Fibroblast of the aortic adventitia (primary cell): ENCODE results near the gene UTP15. TPM values are rescaled to one million over a fixed set of nuclear protein-coding genes. Genes with fewer than 3 reads are reported as not detected.
A peak's percentile ranks its signal among the peaks of the same experiment; 100 is the strongest.

Source experiments
- DNase-seq: peaks from one replicate; pipeline ENCODE4 v3.0.0-alpha.2; 2010; ENCODE audit warnings: low read depth
- H3K4me3 ChIP-seq: 2 replicates; pipeline ENCODE4 v1.5.1; 2011; ENCODE audit warnings: low read depth, mild to moderate bottlenecking, control low read depth, low read length, moderate library complexity
- total RNA-seq: library from RNA; depleted of rRNA; stranded (reverse); fragments of >200 nt; gene quantifications from 2 replicates; pipeline ENCODE4 v1.2.3, GENCODE V29; 2012; ENCODE audit warnings: low replicate concordance
- TF ChIP-seq, protein P1 (sequence below): IDR thresholded peaks from 2 replicates; pipeline ENCODE4 v1.5.1; 2011; ENCODE audit warnings: mild to moderate bottlenecking, low read length, control low read depth, inconsistent platforms; ENCODE audit not compliant: insufficient read depth

The UTP15 gene
- total RNA-seq, 1 donor = 33.2 TPM

DNA sequence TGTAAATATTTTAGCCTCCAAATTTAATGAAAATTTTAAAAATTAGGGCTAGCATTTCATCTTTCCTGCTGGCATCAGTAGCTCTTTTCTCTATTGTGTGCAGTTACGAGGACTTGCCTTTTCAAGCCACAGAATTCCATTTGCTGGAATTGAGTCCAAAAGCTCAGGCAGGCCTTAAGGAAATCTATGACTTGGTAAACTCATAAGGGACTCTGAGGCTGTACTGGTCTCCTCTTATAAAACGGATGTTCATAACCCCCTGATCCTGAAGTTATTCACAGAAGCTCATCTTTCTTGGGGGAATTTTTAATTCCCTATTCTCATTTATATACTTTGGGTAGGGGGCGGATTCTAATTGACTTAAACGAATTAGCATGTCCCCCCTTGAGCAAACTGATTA lies 23.5 kb upstream of the UTP15 start:
- TF ChIP-seq, protein P1, sequence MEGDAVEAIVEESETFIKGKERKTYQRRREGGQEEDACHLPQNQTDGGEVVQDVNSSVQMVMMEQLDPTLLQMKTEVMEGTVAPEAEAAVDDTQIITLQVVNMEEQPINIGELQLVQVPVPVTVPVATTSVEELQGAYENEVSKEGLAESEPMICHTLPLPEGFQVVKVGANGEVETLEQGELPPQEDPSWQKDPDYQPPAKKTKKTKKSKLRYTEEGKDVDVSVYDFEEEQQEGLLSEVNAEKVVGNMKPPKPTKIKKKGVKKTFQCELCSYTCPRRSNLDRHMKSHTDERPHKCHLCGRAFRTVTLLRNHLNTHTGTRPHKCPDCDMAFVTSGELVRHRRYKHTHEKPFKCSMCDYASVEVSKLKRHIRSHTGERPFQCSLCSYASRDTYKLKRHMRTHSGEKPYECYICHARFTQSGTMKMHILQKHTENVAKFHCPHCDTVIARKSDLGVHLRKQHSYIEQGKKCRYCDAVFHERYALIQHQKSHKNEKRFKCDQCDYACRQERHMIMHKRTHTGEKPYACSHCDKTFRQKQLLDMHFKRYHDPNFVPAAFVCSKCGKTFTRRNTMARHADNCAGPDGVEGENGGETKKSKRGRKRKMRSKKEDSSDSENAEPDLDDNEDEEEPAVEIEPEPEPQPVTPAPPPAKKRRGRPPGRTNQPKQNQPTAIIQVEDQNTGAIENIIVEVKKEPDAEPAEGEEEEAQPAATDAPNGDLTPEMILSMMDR = no peak
- H3K4me3 ChIP-seq = no peak overlapping the region
- peak; percentile 55 for DNase-seq

DNA sequence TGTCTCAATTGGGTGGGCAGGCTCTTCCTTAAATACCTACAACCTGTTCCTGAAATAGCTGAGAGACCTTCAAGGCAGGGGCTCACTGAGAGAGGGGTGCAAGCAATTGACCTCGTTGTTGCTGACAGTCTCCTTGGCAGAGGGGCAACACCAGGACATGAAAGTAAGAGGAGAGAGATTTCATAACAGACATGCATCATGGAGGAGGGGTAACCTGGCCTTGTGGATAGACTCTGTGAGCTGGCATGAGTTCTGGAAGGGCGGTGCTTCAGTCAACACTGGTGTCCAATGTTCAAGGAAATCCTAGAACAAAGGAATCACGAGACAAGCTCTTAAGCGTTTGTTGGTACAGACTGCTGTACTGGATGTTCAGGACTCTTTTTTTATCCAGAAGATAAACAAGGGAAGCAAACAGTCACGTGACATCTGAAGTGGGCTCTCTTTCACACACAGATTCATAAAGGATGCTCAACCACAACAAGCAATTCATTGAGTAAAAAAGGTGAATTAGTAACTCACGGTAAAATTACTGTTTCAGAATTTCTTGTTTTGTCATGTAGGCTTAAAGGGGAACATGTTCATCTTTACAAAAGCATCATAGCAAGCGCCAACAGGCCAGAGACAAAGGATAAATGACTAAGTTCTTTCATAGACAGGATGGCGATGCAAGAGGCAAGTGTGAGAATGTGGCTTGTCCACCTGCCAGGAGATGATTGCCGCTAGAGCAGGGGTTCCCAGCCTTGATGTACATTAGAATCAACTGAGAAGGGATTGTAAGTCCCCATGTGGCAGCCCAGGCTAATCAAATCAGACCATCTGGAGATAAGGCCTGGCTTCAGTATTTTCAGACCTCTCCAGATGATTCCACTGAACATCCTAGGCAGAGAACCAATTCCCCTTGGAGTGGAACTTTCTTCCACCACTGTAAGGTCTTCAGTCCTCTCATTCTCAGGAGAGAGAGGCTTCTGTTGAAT lies 20.8 kb upstream of the UTP15 start:
- TF ChIP-seq, protein P1 = no peak
- no peak overlapping the region for H3K4me3 ChIP-seq
- DNase-seq = no peak

DNA sequence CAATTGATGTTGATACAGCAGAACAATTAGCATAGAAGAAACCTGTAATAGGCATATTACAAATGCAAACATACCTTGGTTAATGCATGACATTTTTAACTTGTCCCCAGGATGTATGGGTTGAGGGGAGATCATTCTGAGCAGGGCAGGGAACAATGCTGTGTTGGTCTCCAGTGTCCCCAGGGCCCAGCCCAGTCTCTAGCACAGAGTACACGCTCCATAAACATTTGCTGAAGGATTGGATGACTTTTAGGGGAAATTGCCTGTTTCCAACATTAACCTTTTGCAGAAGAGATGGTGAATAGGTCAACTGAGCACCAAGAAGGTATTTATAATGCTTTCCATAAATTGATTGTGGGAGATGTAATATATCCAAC lies 20.2 kb upstream of the UTP15 start:
- no peak for DNase-seq
- TF ChIP-seq, protein P1 = no peak
- H3K4me3 ChIP-seq = no peak overlapping the region

DNA sequence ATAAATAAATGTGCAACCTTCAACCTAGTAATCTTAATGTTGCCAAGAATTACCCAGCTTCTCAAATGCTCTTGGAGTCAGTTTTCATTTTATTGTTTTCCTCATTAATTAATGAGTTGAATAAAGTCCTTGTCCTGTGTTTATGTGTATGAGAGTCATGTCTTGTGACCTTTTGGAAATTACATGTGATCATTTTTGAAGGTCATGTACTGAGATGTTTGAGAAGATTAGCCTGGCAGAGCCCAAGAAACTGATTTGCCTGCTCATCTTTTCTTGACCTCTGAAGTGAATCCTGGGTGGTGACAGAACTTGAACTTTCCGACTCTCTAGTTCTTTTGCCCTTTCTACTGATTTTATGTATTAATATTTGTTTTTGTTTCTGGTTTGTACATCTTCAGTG lies 15.5 kb upstream of the UTP15 start:
- TF ChIP-seq, protein P1 = no peak
- no peak for DNase-seq
- H3K4me3 ChIP-seq = no peak overlapping the region

DNA sequence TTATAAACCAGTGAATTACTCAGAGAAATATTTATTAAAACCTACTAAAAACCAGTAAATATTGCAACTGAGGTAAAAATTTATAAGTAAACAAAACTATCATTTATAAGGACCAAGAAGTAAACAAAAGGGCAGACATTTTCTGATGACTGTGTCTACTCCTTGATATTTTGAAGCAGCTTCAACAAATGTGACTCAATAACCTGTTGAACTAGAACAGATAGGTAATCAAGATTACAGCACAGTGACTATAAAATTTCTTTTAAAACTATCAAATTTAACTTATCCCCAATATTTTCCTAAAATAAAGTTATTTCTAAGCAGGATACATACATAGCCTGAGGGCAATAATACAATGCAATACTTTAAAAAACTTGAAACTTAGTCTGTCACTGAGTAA lies 12.9 kb upstream of the UTP15 start:
- no peak for DNase-seq
- TF ChIP-seq, protein P1 = no peak
- H3K4me3 ChIP-seq = no peak overlapping the region

DNA sequence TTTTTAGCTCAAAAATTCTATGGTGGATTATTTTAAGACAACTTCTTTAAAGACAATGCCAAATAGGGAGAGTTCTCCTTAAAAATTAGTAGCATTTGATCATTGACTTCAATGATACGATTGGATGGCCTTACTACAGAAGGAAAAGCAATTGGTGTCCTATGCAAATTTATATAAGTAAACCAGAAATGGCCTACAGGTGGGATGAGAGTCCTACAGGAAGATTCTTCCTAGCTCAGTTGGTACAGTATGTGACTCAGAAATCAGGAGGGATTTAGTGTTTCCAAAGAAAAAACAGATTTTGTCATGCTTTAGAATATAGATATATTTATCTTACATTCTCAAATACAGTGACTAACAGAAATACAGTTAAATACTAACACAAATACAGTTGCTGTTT lies 6.6 kb upstream of the UTP15 start:
- H3K4me3 ChIP-seq = no peak overlapping the region
- TF ChIP-seq, protein P1 = no peak
- DNase-seq = no peak
